Heart left ventricle (tissue), 16 donors: ENCODE data around the gene C3orf80. TPM values are rescaled to one million over a fixed set of nuclear protein-coding genes. Genes with fewer than 3 reads are reported as not detected.

Experiments
- ATAC-seq, 4 donors: fragments of 200-7000 bp; cut with Tn5 transposase; one replicate each; pipeline ENCODE4 v1.9.1; 2020 to 2022; ENCODE audit warnings: moderate library complexity in 4 of 4, mild to moderate bottlenecking in 3 of 4, moderate number of reproducible peaks in 1 of 4
- DNase-seq, 5 donors: peaks; one replicate each; pipeline ENCODE4 v3.0.0-alpha.2; 2020
- H3K27ac ChIP-seq, 12 donors: fragments of 200-600 bp; sonication (generic) in 4 of 12; one replicate each; pipeline versions ENCODE4 v1.5.0 to v1.8.0; 2016 to 2022; ENCODE audit warnings: mild to moderate bottlenecking in 2 of 12
- H3K27me3 ChIP-seq, 9 donors: fragments of 200-600 bp; sonication (generic) in 2 of 9; one replicate each; pipeline versions ENCODE4 v1.5.1 to v1.8.0; 2016 to 2022; ENCODE audit warnings: mild to moderate bottlenecking in 3 of 9
- H3K36me3 ChIP-seq, 9 donors: fragments of 200-600 bp; sonication (generic) in 2 of 9; one replicate each; pipeline versions ENCODE4 v1.5.0 to v1.8.0; 2018 to 2022; ENCODE audit warnings: mild to moderate bottlenecking in 2 of 9
- H3K4me1 ChIP-seq, 12 donors: fragments of 200-600 bp; sonication (generic) in 4 of 12; one replicate each; pipeline versions ENCODE4 v1.5.0 to v1.8.0; 2016 to 2022; ENCODE audit warnings: mild to moderate bottlenecking in 3 of 12
- H3K4me3 ChIP-seq, 12 donors: fragments of 200-600 bp; sonication (generic) in 4 of 12; one replicate each; pipeline versions ENCODE4 v1.5.0 to v1.8.0; 2017 to 2022; ENCODE audit warnings: mild to moderate bottlenecking in 9 of 12, moderate library complexity in 4 of 12
- H3K9me3 ChIP-seq, 12 donors: fragments of 200-600 bp; sonication (generic) in 4 of 12; one replicate each; pipeline versions ENCODE4 v1.5.0 to v1.8.0; 2016 to 2022; ENCODE audit warnings: mild to moderate bottlenecking in 1 of 12
- POLR2A ChIP-seq, 2 donors: fragments of 450-650 bp; IDR thresholded peaks; one replicate each; pipeline ENCODE4 v1.6.1; 2017; ENCODE audit warnings: antibody characterized with exemption in 2 of 2, mild to moderate bottlenecking in 2 of 2, moderate library complexity in 2 of 2
- WGBS, 4 donors: extraction: QIAGEN DNeasy Blood & Tissue Kit in 2 of 4; methylation state at CpG; one replicate each; pipeline versions ENCODE4 v1.1.5 to v1.1.7; 2013 to 2018; 5-methylcytosine and 5-hydroxymethylcytosine counted together
- intact Hi-C, 10 donors: fragments of 100-400 bp; cut with DNase I; formaldehyde crosslinking; loops; one replicate each; pipeline versions ENCODE4 v1.11.1 to v1.14.2; 2022
- polyA plus RNA-seq, 2 donors: library from polyadenylated mRNA; stranded (reverse); fragments of 200-250 nt; gene quantifications; one replicate each; pipeline ENCODE4 v1.2.3, GENCODE V29; 2013
- total RNA-seq, 9 donors: library from RNA; depleted of rRNA in 2 of 9; stranded (reverse); fragments of >200 nt in 2 of 9; fragmentation: NEBNext Ultra II Directional in 3 of 9; extraction: Animal tissue kit (Norgen Biotek cat#: 25700) in 3 of 9; gene quantifications; one replicate each; pipeline versions ENCODE4 v1.1.0 to v1.2.4, GENCODE V29; 2016 to 2023
- TF ChIP-seq, protein P1 (sequence below), 12 donors: fragments of 200-600 bp; sonication (generic) in 4 of 12; IDR thresholded peaks; one replicate each; pipeline versions ENCODE4 v1.5.0 to v1.8.0; 2018 to 2022; ENCODE audit warnings: antibody characterized with exemption in 12 of 12, mild to moderate bottlenecking in 5 of 12
- donor health status: ischemic (EF 13 %, LVEDD 7.1; RV severe dilation, severe dysfunction).
- donor health status: healthy with polysubstance abuse.
- donor health status: DM: no; HTN: yes; CAD: no.
- donor health status: DM: no; HTN: no; CAD: no.
- donor health status: ischemic (EF 25% LVEDD 6.9; RV normal size, moderate dysfunction).
- donor health status: ischemic (EF 25% LVEDD 5.7; RV mildly dilated, moderate dysfunction).
- donor health status: healthy.
- donor health status: DM: yes; HTN: yes; CAD: no.
- donor health status: ischemic (EF 35%, LVEDD 5.7; RV mildly dilated, moderate dysfunction).
- donor health status: nonischemic (EF 11% LVEDD 7.7; RV severe dilation, severe dysfunction).
- donor health status: DM: yes; HTN: yes; CAD: no.
- donor health status: PGD.
- donor health status: ischemic (EF 29% LVEDD 5.4; RV normal size, mild dysfunction).
- donor health status: nonischemic (EF 23%, LVEDD 6.1; RV moderate dilation, normal function).

The C3orf80 gene
- total and polyA plus RNA-seq, 11 donors, result 0.08 to 0.35 (median 0.13) TPM; not detected in 2

DNA sequence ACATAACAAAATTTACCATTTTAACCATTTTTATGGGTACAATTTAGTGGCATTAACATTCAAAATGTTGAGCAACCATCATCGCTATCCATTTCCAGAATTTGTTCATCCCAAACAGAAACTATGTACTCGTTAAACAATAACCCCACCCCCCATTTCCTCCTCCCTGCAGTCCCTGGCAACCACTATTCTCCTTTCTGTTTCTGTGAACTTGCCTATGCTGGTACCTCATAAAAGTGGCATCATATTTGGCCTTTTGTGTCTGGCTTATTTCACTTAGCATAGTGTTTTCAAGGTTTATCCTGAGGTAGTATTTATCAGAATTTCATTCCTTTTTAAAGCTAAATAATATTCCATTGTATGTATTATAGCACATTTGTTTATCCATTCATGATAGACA lies 32.4 kb downstream of the C3orf80 start:
- intact Hi-C loops, result no loop called here
- WGBS, 4 donors, result 71 to 81% (median 80%) methylated on average over 2 of the region's 2 CpGs
- H3K27me3 ChIP-seq, result no peaks in the 10 kb centered on the region
- TF ChIP-seq POLR2A (IDR thresholded peaks at IDR 0.05), result no peak
- TF ChIP-seq, protein P1, sequence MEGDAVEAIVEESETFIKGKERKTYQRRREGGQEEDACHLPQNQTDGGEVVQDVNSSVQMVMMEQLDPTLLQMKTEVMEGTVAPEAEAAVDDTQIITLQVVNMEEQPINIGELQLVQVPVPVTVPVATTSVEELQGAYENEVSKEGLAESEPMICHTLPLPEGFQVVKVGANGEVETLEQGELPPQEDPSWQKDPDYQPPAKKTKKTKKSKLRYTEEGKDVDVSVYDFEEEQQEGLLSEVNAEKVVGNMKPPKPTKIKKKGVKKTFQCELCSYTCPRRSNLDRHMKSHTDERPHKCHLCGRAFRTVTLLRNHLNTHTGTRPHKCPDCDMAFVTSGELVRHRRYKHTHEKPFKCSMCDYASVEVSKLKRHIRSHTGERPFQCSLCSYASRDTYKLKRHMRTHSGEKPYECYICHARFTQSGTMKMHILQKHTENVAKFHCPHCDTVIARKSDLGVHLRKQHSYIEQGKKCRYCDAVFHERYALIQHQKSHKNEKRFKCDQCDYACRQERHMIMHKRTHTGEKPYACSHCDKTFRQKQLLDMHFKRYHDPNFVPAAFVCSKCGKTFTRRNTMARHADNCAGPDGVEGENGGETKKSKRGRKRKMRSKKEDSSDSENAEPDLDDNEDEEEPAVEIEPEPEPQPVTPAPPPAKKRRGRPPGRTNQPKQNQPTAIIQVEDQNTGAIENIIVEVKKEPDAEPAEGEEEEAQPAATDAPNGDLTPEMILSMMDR (IDR thresholded peaks at IDR 0.05), result no peak
- no peaks in the 10 kb centered on the region for H3K9me3 ChIP-seq
- no peak overlapping the region for H3K27ac ChIP-seq
- ATAC-seq, result no peak
- H3K4me1 ChIP-seq, result peaks cover 0 to 4% (median 0%) of the 10 kb centered on the region in 12 donors
- DNase-seq, result no peak
- no peak overlapping the region for H3K4me3 ChIP-seq
- peaks cover 0 to 10% (median 0%) of the 10 kb centered on the region in 9 donors for H3K36me3 ChIP-seq

DNA sequence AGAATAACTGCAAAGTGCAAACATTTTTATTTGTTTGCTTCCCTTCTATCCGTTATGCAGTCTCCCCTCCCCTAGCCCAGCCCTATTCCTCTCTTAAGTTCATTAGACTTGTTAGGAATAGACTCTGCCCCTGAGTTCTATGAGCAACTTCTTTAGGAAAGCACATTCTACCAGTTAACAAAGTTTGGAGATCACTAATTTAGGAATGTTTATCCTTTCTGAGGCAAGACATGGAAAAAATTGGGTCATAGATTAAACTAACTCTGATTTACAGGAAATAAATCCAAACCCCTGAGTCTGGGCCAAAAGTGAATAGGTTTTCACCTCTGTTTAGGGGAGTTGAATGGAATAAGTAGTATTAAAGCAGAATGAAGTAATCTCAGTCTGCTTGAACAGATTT lies 34.4 kb downstream of the C3orf80 start:
- H3K4me3 ChIP-seq, result peak overlapping the region in 1 of 12 donors; percentile 39
- no peaks in the 10 kb centered on the region for H3K9me3 ChIP-seq
- no peak for TF ChIP-seq POLR2A (IDR thresholded peaks at IDR 0.05)
- TF ChIP-seq, protein P1 (IDR thresholded peaks at IDR 0.05), result no peak
- DNase-seq (no peak), ATAC-seq (no peak)
- intact Hi-C loops, result no loop called here
- H3K36me3 ChIP-seq, result peaks cover 0 to 10% (median 0%) of the 10 kb centered on the region in 9 donors
- H3K4me1 ChIP-seq, result peaks cover 0 to 4% (median 0%) of the 10 kb centered on the region in 12 donors
- peak overlapping the region in 1 of 12 donors; percentile 56 for H3K27ac ChIP-seq
- 87 to 94% (median 88%) methylated on average over 1 of the region's 1 CpG for WGBS, 4 donors
- H3K27me3 ChIP-seq, result no peaks in the 10 kb centered on the region

DNA sequence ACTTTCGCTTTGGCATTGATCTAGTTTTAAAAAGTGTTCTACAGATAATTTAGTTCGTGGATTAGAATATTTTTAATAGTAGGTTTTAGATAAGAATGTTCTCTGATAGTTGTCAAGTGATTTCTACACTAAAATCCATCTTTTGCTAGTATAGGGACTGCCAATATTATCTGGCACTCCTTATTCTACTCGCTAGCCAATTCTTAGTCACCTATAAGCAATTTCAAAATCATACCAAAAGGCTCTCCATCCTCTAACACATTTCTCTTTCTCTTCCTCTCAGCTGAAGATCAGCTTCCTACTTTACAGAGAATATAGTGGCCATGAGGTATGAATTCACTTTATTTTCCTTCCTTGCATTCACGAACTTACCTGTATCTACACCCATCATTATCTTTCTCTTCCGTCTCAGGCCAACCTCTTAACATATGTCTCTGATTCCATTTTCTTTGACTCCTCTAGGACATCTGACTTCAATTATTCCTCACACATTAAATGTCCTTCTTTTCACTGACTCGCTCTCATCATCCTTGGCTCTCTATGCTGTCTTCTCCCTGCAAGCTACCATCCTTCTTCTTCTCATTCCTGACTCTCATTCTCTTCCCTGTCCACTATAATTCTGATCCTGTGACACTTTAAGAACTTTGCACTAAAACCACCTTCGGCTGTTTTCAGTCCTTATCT lies 35.5 kb downstream of the C3orf80 start:
- DNase-seq, result no peak
- peaks cover 0 to 4% (median 0%) of the 10 kb centered on the region in 12 donors for H3K4me1 ChIP-seq
- no peaks in the 10 kb centered on the region for H3K27me3 ChIP-seq
- intact Hi-C loops, result no loop called here
- no peak for ATAC-seq
- H3K4me3 ChIP-seq, result peak overlapping the region in 5 of 12 donors; percentile 24 to 39 (median 26)
- TF ChIP-seq, protein P1 (IDR thresholded peaks at IDR 0.05), result no peak
- no peak for TF ChIP-seq POLR2A (IDR thresholded peaks at IDR 0.05)
- 76 to 83% (median 81%) methylated on average over 7 of the region's 7 CpGs for WGBS, 4 donors
- no peaks in the 10 kb centered on the region for H3K9me3 ChIP-seq
- H3K27ac ChIP-seq, result peak overlapping the region in 1 of 12 donors; percentile 11
- H3K36me3 ChIP-seq, result peaks cover 0 to 10% (median 0%) of the 10 kb centered on the region in 9 donors

DNA sequence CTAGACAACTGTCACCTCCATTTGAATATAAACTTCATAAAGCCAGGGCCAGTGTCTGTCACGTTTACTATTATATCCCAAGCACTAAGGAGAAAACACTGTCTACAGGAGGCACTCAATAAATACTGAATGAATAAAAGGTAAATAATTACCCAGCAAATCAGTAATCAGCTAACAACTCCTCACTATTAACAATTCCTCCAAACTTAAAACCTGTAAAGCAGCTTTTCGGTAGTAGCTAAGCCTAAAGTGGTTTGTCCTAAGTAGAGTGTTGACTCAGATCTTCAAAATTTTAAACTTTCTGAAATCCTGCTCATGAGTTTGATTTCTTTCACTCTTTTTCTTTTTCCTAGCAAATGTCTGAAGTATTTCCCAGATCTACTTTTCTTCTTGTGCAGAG lies 39.9 kb downstream of the C3orf80 start:
- H3K4me1 ChIP-seq, result no peaks in the 10 kb centered on the region
- no peak overlapping the region for H3K27ac ChIP-seq
- H3K36me3 ChIP-seq, result peaks cover 0 to 15% (median 0%) of the 10 kb centered on the region in 9 donors
- no peak overlapping the region for H3K4me3 ChIP-seq
- intact Hi-C loops, result no loop called here
- TF ChIP-seq, protein P1 (IDR thresholded peaks at IDR 0.05), result no peak
- TF ChIP-seq POLR2A (IDR thresholded peaks at IDR 0.05), result no peak
- no peaks in the 10 kb centered on the region for H3K27me3 ChIP-seq
- ATAC-seq (no peak), DNase-seq (no peak)
- 97 to 100% (median 97%) methylated on average over 2 of the region's 2 CpGs for WGBS, 4 donors
- no peaks in the 10 kb centered on the region for H3K9me3 ChIP-seq

Other genes with a start within 250 kb of the C3orf80 start
- 1 to 10 TPM in 3 of 9 donors, under 1 TPM in 6; 0.42 to 3.3 (median 0.56) TPM for gene IL12A, start 236.6 kb upstream of the C3orf80 start, total RNA-seq
- 1 to 10 TPM in 1 of 2 donors, under 1 TPM in 1; 0.57 to 1.1 TPM for gene IL12A, start 236.6 kb upstream of the C3orf80 start, polyA plus RNA-seq
- 10 to 100 TPM in 6 of 9 donors, 1 to 10 TPM in 3; 6.8 to 18.6 (median 10.6) TPM for gene IFT80, start 173.8 kb downstream of the C3orf80 start, total RNA-seq
- gene IFT80, start 173.8 kb downstream of the C3orf80 start, polyA plus RNA-seq, result 1 to 10 TPM; 6.2 to 6.4 TPM
- 10 to 100 TPM; 15.1 to 27.3 (median 18.4) TPM for gene SMC4, start 174.2 kb downstream of the C3orf80 start, total RNA-seq
- gene SMC4, start 174.2 kb downstream of the C3orf80 start, polyA plus RNA-seq, result 10 to 100 TPM; 14.0 to 18.7 TPM
- gene TRIM59, start 224.4 kb downstream of the C3orf80 start, total RNA-seq, result 1 to 10 TPM in 2 of 9 donors, under 1 TPM in 7; 0.16 to 3.1 (median 0.60) TPM
- under 1 TPM; 0.27 to 0.32 TPM for gene TRIM59, start 224.4 kb downstream of the C3orf80 start, polyA plus RNA-seq